HepG2 (cell line): ENCODE measurements around the gene VAPA. TPM values are rescaled to one million over a fixed set of nuclear protein-coding genes. Genes with fewer than 3 reads are reported as not detected.

Experiments
- ATF4 ChIP-seq, 2 experiments: fragments of 450-650 bp in 1 of 2; sonication (generic) in 1 of 2; formaldehyde crosslinking; IDR thresholded peaks; 2 replicates each; pipeline versions ENCODE4 v1.5.0 to v1.8.0; 2020 to 2022; ENCODE audit warnings: mild to moderate bottlenecking in 1 of 2, missing genetic modification reagents in 1 of 2
- CERS6 ChIP-seq: sonication (generic); formaldehyde crosslinking; IDR thresholded peaks from 2 replicates; pipeline ENCODE4 v1.5.0; 2020; ENCODE audit warnings: missing genetic modification reagents
- CHD4 ChIP-seq: fragments of 200-600 bp; sonication (generic); IDR thresholded peaks from 2 replicates; pipeline ENCODE4 v1.7.0; 2017; ENCODE audit warnings: mild to moderate bottlenecking, low read length, borderline replicate concordance
- GLMP ChIP-seq: sonication (generic); formaldehyde crosslinking; IDR thresholded peaks from 2 replicates; pipeline ENCODE4 v1.9.0; 2021; ENCODE audit warnings: missing genetic modification reagents, mild to moderate bottlenecking, borderline replicate concordance
- HDAC6 ChIP-seq: fragments of 200-600 bp; sonication (generic); IDR thresholded peaks from 2 replicates; pipeline ENCODE4 v1.7.0; 2017; ENCODE audit warnings: mild to moderate bottlenecking, antibody characterized with exemption, low read length, low read depth
- HNF4A ChIP-seq: sonication (generic); formaldehyde crosslinking; IDR thresholded peaks from 2 replicates; pipeline ENCODE4 v1.4.0; 2020; ENCODE audit warnings: missing genetic modification reagents
- KDM3A ChIP-seq: IDR thresholded peaks from 2 replicates; pipeline ENCODE4 v1.6.1; 2018; ENCODE audit warnings: low read depth, missing compliant biosample characterization
- MAX ChIP-seq: IDR thresholded peaks from 2 replicates; pipeline ENCODE4 v1.6.1; 2012; ENCODE audit warnings: inconsistent platforms
- MED13 ChIP-seq: sonication (generic); formaldehyde crosslinking; IDR thresholded peaks from 2 replicates; pipeline ENCODE4 v1.5.0; 2020; ENCODE audit warnings: missing genetic modification reagents
- MEF2D ChIP-seq: sonication (generic); formaldehyde crosslinking; IDR thresholded peaks from 2 replicates; pipeline ENCODE4 v1.5.1; 2020; ENCODE audit warnings: mild to moderate bottlenecking, missing genetic modification reagents
- SMAD9 ChIP-seq: sonication (generic); formaldehyde crosslinking; IDR thresholded peaks from 2 replicates; pipeline ENCODE4 v1.5.1; 2020; ENCODE audit warnings: mild to moderate bottlenecking, missing genetic modification reagents
- SP4 ChIP-seq: sonication (generic); formaldehyde crosslinking; IDR thresholded peaks from 2 replicates; pipeline ENCODE4 v1.8.1; 2023; ENCODE audit warnings: mild to moderate bottlenecking, missing genetic modification reagents
- TARDBP ChIP-seq: sonication (generic); formaldehyde crosslinking; IDR thresholded peaks from 2 replicates; pipeline ENCODE4 v1.8.0; 2022; ENCODE audit warnings: mild to moderate bottlenecking, missing genetic modification reagents
- ZNF224 ChIP-seq: sonication (generic); formaldehyde crosslinking; IDR thresholded peaks from 2 replicates; pipeline ENCODE4 v1.5.0; 2020; ENCODE audit warnings: mild to moderate bottlenecking, missing genetic modification reagents
- ZNF292 ChIP-seq: sonication (generic); formaldehyde crosslinking; IDR thresholded peaks from 2 replicates; pipeline ENCODE4 v1.8.1; 2022; ENCODE audit warnings: mild to moderate bottlenecking, low read depth, missing genetic modification reagents, borderline replicate concordance
- ZNF446 ChIP-seq: sonication (generic); formaldehyde crosslinking; IDR thresholded peaks from 2 replicates; pipeline ENCODE4 v1.5.0; 2020; ENCODE audit warnings: mild to moderate bottlenecking, missing genetic modification reagents
- ZNF598 ChIP-seq: sonication (generic); formaldehyde crosslinking; IDR thresholded peaks from 2 replicates; pipeline ENCODE4 v1.5.1; 2020; ENCODE audit warnings: mild to moderate bottlenecking, missing genetic modification reagents, borderline replicate concordance
- ZNF609 ChIP-seq: sonication (generic); formaldehyde crosslinking; IDR thresholded peaks from 2 replicates; pipeline ENCODE4 v1.4.0; 2020; ENCODE audit warnings: mild to moderate bottlenecking, missing genetic modification reagents, borderline replicate concordance
- ZNF781 ChIP-seq: sonication (generic); formaldehyde crosslinking; IDR thresholded peaks from 2 replicates; pipeline ENCODE4 v1.5.1; 2020; ENCODE audit warnings: borderline replicate concordance, mild to moderate bottlenecking, missing genetic modification reagents; ENCODE audit errors: not compliant biosample characterization
- polyA plus RNA-seq, 8 experiments: library from polyadenylated mRNA; depleted of rRNA in 3 of 8; stranded (reverse) in 7 of 8; unstranded in 1 of 8; fragments of >200 nt; fragmentation: Illumina TruSeq in 4 of 8; extraction: Trizol in 4 of 8; gene quantifications; 2 replicates each; pipeline versions ENCODE4 v1.2.1 to v1.2.3, GENCODE V29; 2011 to 2016; ENCODE audit warnings: low read depth in 4 of 8, missing spikeins in 1 of 8, mixed read lengths in 1 of 8; ENCODE audit not compliant: insufficient read depth in 1 of 8
- total RNA-seq, 5 experiments: library from RNA; depleted of rRNA; stranded (reverse); fragments of >200 nt; fragmentation: Illumina TruSeq; extraction: Trizol; gene quantifications; 2 replicates each; pipeline ENCODE4 v1.2.3, GENCODE V29; 2016; ENCODE audit warnings: low read depth in 1 of 5

Gene VAPA
- total and polyA plus RNA-seq, 2 of the 13 experiments (the other 11 are each of a cell fraction or from before 2014, with no cell fraction given) = 167 to 294 TPM

- no peak for TF ChIP-seq ZNF609 (CRISPR knock-in tag)
- no peak for TF ChIP-seq SMAD9 (CRISPR knock-in tag)
- TF ChIP-seq ZNF292 (CRISPR knock-in tag) = no peak
- TF ChIP-seq HDAC6 = no peak
- no peak for TF ChIP-seq CHD4
- no peak for TF ChIP-seq GLMP
- no peak for TF ChIP-seq ZNF446 (CRISPR knock-in tag)
- no peak for TF ChIP-seq ZNF781 (CRISPR knock-in tag)
- TF ChIP-seq MEF2D = no peak
- no peak for TF ChIP-seq MED13
- no peak for TF ChIP-seq ZNF598 (CRISPR knock-in tag)
- TF ChIP-seq ZNF224 (CRISPR knock-in tag) = no peak
- TF ChIP-seq TARDBP (CRISPR knock-in tag) = no peak
- no peak for TF ChIP-seq MAX
- TF ChIP-seq CERS6 (CRISPR knock-in tag) = no peak
- TF ChIP-seq HNF4A (CRISPR knock-in tag) = no peak; the same call in 1 of the 2 replicates
- TF ChIP-seq SP4 (CRISPR knock-in tag) = no peak
- no peak for TF ChIP-seq KDM3A (CRISPR knock-in tag)
- no peak for TF ChIP-seq ATF4 (CRISPR knock-in tag; IDR thresholded peaks at IDR 0.05)
Observed at GRCh38 chr18:9898792-9899549, 14.8 kb upstream of the VAPA start (continued).
